Right cardiac atrium (tissue), 5 donors: ENCODE data around the gene YIPF2. TPM values are rescaled to one million over a fixed set of nuclear protein-coding genes. Genes with fewer than 3 reads are reported as not detected.

Experiments
- ATAC-seq, 2 donors: fragments of 200-7000 bp; cut with Tn5 transposase; one replicate each; pipeline versions ENCODE4 v1.8.0 to v1.9.1; 2020; ENCODE audit warnings: moderate library complexity in 2 of 2, mild to moderate bottlenecking in 1 of 2
- DNase-seq, 3 donors: peaks; one replicate each; pipeline ENCODE4 v3.0.0-alpha.2; 2020
- H3K27ac ChIP-seq: one replicate; pipeline ENCODE4 v1.5.1; 2013; ENCODE audit warnings: mild to moderate bottlenecking, low read length, control low read depth, moderate library complexity
- H3K27me3 ChIP-seq: one replicate; pipeline ENCODE4 v1.6.1; 2013; ENCODE audit not compliant: control insufficient read depth, insufficient read depth
- H3K4me1 ChIP-seq: one replicate; pipeline ENCODE4 v1.6.1; 2013; ENCODE audit warnings: low read length; ENCODE audit not compliant: control insufficient read depth, insufficient read depth
- H3K4me3 ChIP-seq: one replicate; pipeline ENCODE4 v1.5.1; 2013; ENCODE audit warnings: low read length, control low read depth
- H3K9me3 ChIP-seq: one replicate; pipeline ENCODE4 v1.6.1; 2013; ENCODE audit warnings: low read length; ENCODE audit not compliant: control insufficient read depth
- WGBS: extraction: QIAGEN DNeasy Blood & Tissue Kit; methylation state at CpG from one replicate; pipeline ENCODE4 v1.1.7; 2013; 5-methylcytosine and 5-hydroxymethylcytosine counted together
- intact Hi-C, 4 donors: fragments of 100-400 bp; cut with DNase I; formaldehyde crosslinking; loops; one replicate each; pipeline versions ENCODE4 v1.11.0 to v1.14.0; 2022 to 2023
- polyA plus RNA-seq: library from polyadenylated mRNA; stranded (reverse); fragments of 200-250 nt; gene quantifications from one replicate; pipeline ENCODE4 v1.2.3, GENCODE V29; 2013
- total RNA-seq, 4 donors: library from RNA; stranded (reverse); fragmentation: NEBNext Ultra II Directional; extraction: Animal tissue kit (Norgen Biotek cat#: 25700); gene quantifications; one replicate each; pipeline ENCODE4 v1.2.1, GENCODE V29; 2021
- donor health status: healthy with polysubstance abuse.
- donor health status: DM: no; HTN: yes; CAD: no.
- donor health status: DM: no; HTN: no; CAD: no.
- donor health status: DM: no; HTN: yes; CAD: no; lungs with severe emphysema.
- donor health status: DM: yes; HTN: yes; CAD: no.

YIPF2 gene
- total and polyA plus RNA-seq, 5 donors = 19.3 to 26.5 (median 24.5) TPM

GRCh38 chr19:10908380-10908960 is 20.0 kb downstream of the YIPF2 start:
- Histone ChIP-seq H3K27ac (no peak overlapping the region), H3K27me3 (no peaks in the 10 kb centered on the region), H3K4me3 (no peak overlapping the region), H3K9me3 (no peaks in the 10 kb centered on the region), H3K4me1 (no peaks in the 10 kb centered on the region)
- ATAC-seq = no peak
- WGBS = 94% methylated on average over 17 of the region's 17 CpGs
- intact Hi-C loops = no loop called here
- DNase-seq = peak in 1 of 3 donors; percentile 28

DNA sequence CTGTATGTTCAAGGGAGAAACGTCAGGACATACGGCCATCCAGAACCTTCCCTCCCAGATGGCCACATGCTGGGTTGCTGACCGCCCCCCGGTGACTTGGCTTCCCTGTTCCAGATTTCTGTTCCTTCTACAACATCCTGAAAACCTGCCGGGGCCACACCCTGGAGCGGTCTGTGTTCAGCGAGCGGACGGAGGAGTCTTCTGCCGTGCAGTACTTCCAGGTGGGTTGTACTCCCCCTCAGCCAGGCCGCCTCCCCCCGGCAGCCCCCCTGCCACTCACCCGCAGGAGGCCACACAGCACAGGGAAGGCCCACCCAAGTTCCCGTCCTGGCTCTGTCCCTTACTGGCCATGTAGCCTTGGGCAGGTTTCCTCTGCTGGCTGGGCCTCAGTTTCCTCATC is 20.5 kb downstream of the YIPF2 start:
- no peaks in the 10 kb centered on the region for H3K4me1 ChIP-seq
- 87% methylated on average over 14 of the region's 14 CpGs for WGBS
- DNase-seq = peak in 1 of 3 donors; percentile 32
- ATAC-seq = no peak
- no peak overlapping the region for H3K27ac ChIP-seq
- H3K27me3 ChIP-seq = no peaks in the 10 kb centered on the region
- no peak overlapping the region for H3K4me3 ChIP-seq
- no peaks in the 10 kb centered on the region for H3K9me3 ChIP-seq
- intact Hi-C loops = no loop called here

- no peaks in the 10 kb centered on the region for H3K9me3 ChIP-seq
- H3K4me3 ChIP-seq = no peak overlapping the region
- peak in 2 of 3 donors; percentile 47 to 67 for DNase-seq
- intact Hi-C loops = no loop called here
- no peak overlapping the region for H3K27ac ChIP-seq
- H3K4me1 ChIP-seq = peaks cover 6% of the 10 kb centered on the region
- H3K27me3 ChIP-seq = no peaks in the 10 kb centered on the region
- 59% methylated on average over 10 of the region's 10 CpGs for WGBS
- peak; percentile 48 to 60 for ATAC-seq
Observed at GRCh38 chr19:10899151-10899653, 29.2 kb downstream of the YIPF2 start.

DNA sequence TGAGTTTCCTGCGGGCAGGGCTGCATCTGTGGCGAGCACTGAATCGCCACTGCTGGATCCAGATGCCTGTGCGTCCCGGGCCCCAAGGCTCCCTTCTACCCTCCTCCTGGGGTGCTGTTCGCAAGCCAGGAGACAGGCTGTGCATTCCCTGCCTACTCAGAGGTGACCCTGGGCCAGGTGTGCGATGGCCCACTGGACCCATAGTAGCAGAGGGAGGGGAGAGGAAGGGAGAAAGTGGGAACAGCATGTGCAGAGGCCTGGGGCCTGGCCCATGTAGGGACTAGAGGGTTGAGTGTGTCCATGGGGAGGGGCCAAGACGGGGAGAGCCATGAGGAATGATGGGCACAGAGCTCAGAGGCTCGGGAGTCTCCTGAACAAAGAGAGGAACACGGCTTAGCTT is 29.8 kb downstream of the YIPF2 start:
- DNase-seq (no peak), ATAC-seq (peak; percentile 12 to 27)
- no peak overlapping the region for H3K27ac ChIP-seq
- H3K4me1 ChIP-seq = peaks cover 6% of the 10 kb centered on the region
- H3K4me3 ChIP-seq = no peak overlapping the region
- no peaks in the 10 kb centered on the region for H3K9me3 ChIP-seq
- no peaks in the 10 kb centered on the region for H3K27me3 ChIP-seq
- WGBS = 72% methylated on average over 10 of the region's 10 CpGs
- intact Hi-C loops = no loop called here

DNA sequence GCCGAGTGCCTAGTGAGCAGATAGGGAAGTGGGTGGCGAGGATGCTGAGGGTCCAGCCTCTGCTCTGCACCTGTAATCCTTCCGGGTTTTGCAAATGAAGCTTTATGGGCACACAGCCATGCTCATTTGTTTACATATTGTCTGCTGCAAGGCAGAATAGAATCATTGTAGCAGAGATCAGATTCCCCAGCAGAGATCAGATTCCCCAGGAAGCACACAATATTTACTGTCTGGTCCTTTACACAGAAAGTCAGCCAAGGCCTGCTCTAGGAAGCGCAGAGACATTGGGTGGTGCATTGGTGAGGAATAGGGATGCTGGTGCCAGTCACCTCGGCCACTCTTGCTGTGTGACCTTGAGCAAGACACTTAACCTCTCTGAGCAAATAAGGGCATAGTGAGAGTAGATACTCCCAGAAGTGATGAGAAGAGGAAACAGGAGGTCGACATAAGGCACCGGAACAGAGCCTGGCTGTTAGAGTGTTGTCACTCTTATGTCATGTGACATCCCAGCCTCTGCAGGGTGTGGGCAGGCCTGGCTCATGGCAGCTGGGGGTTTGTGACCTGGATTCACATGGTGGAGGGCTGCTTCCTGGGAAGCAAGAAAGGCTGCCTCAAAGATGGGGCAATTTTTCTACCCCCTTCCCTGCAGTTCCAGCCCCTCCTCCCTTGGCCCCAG is 31.4 kb downstream of the YIPF2 start:
- DNase-seq (no peak), ATAC-seq (peak in 1 of 2 donors; percentile 12)
- no peaks in the 10 kb centered on the region for H3K9me3 ChIP-seq
- intact Hi-C loops = no loop called here
- H3K4me3 ChIP-seq = no peak overlapping the region
- peaks cover 6% of the 10 kb centered on the region for H3K4me1 ChIP-seq
- WGBS = 60% methylated on average over 7 of the region's 7 CpGs
- no peak overlapping the region for H3K27ac ChIP-seq
- no peaks in the 10 kb centered on the region for H3K27me3 ChIP-seq

DNA sequence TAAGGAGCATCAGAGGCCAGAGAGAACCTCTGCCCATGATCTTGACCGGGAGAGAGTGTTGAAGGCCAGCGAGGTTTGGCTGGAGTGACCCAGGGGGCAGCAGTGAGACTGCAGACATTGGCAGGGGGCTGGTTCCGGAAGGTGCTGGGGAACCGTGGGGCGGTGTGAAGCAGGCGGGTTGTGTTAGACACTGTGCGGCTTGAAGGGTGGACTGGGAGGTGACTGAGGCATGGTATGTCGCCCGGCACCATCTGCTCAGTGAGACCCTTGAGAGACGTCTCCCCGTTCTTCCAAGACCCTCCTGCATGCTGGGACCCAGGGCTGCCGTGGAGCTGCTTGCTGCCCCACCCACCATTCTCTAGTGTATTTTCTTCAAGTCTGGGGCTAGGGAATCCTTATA is 32.5 kb downstream of the YIPF2 start:
- no peak overlapping the region for H3K27ac ChIP-seq
- no peak overlapping the region for H3K4me3 ChIP-seq
- H3K9me3 ChIP-seq = no peaks in the 10 kb centered on the region
- DNase-seq (no peak), ATAC-seq (no peak)
- H3K4me1 ChIP-seq = peaks cover 12% of the 10 kb centered on the region
- intact Hi-C loops = no loop called here
- no peaks in the 10 kb centered on the region for H3K27me3 ChIP-seq
- WGBS = 81% methylated on average over 12 of the region's 12 CpGs

DNA sequence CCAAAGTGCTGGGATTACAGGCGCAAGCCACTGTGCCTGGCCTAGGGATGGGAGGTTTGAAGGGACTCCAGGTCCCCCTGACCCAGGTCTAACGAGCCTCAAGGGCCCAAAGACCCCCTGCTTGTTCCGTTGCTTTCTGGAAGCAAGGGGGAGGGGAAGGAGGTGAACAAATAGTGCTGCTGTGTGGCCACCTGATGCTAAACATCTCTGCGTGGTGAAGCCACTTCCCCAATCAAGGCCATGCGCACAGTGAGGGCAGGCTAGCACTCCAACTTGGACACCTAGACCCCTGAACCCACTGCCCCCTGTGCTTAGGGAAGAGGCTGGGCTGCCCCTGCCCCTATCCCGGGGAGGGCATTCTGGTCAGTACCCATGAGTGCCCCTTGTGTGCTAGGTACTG is 33.1 kb downstream of the YIPF2 start:
- Histone ChIP-seq H3K9me3 (no peaks in the 10 kb centered on the region), H3K4me1 (peaks cover 12% of the 10 kb centered on the region), H3K27ac (no peak overlapping the region), H3K27me3 (no peaks in the 10 kb centered on the region), H3K4me3 (no peak overlapping the region)
- ATAC-seq (no peak), DNase-seq (no peak)
- intact Hi-C loops = no loop called here
- 88% methylated on average over 6 of the region's 6 CpGs for WGBS

DNA sequence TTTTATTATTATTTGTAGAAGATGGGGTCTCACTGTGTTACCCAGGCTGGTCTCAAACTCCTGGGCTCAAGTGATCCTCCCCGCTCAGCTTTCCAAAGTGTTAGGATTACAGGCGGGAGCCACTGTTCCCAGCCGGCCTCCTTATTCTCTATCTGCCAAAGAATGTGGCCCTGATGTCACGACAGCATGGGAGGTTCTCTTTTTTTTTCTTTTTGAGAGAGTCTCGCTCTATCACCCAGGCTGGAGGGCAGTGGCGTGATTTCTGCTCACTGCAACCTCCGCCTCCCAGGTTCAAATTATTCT is 33.6 kb downstream of the YIPF2 start:
- 84% methylated on average over 7 of the region's 7 CpGs for WGBS
- intact Hi-C loops = no loop called here

DNA sequence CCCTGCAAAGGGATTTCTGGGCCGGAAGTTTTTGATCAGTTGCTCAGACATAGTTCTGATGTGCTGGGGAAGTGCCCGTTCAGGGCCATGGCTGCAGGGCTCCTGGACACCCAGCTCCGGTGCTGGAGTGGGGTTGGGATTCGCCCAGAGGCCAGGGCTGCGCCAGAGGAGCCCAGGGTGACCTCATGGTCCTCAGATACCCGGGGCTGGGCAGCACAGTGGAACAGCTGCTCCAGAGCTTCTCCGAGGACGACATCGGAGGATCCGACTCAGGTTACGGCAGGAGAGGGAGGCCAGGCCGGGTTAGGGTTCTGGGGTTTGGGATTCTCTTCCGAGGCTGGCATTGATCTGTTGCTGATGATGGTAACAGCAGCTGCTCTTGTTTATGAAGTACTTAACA is 36.2 kb downstream of the YIPF2 start:
- DNase-seq = no peak

More for the DNA sequence above, 33.6 kb downstream of the YIPF2 start:
- ATAC-seq (no peak), DNase-seq (no peak)
- H3K27ac ChIP-seq = no peak overlapping the region
- no peaks in the 10 kb centered on the region for H3K9me3 ChIP-seq
- peaks cover 12% of the 10 kb centered on the region for H3K4me1 ChIP-seq
- no peak overlapping the region for H3K4me3 ChIP-seq
- H3K27me3 ChIP-seq = no peaks in the 10 kb centered on the region

DNA sequence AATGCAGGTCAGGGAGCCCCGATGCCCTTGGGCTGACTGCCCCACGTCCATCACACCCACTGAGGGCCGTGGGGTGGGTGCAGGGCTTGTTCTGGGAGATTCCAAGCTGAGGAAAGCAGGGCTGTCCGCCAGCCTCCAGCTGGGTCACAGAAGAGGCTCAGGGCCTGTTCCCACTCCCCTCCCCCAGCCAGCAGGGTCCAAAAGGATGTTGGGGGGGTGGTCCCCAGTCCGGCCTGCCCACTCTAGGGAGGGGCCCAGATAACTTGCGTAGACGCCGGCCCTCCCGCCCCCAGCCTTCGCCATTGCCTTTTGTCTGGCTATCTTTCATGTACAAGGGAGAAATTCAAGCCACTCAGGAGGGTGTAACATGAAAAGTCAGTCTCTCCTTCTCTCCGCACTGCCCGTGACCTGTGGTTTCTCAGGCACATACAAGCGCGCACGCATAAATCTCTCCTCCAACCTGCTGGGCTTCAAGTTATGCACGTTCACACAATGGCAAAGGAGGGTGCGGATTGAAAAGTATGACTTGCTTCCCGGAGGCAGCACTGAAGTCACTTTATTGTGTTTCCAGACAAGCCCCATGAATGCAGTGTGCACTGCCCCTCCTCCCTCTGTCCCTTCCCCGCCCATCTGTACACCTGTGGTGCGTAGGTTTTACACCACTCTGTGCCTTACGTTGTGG is 36.9 kb downstream of the YIPF2 start:
- H3K4me1 ChIP-seq = peaks cover 11% of the 10 kb centered on the region
- peak; percentile 45 to 51 for ATAC-seq
- H3K27me3 ChIP-seq = no peaks in the 10 kb centered on the region
- no peaks in the 10 kb centered on the region for H3K9me3 ChIP-seq
- no peak overlapping the region for H3K4me3 ChIP-seq
- peak; percentile 41 to 84 (median 80) for DNase-seq
- H3K27ac ChIP-seq = no peak overlapping the region
- intact Hi-C loops = no loop called here
- WGBS = 49% methylated on average over 21 of the region's 21 CpGs

More for the DNA sequence above, 36.2 kb downstream of the YIPF2 start:
- Histone ChIP-seq H3K4me3 (no peak overlapping the region), H3K27ac (no peak overlapping the region), H3K27me3 (no peaks in the 10 kb centered on the region), H3K9me3 (no peaks in the 10 kb centered on the region), H3K4me1 (peaks cover 12% of the 10 kb centered on the region)
- intact Hi-C loops = no loop called here
- WGBS = 86% methylated on average over 13 of the region's 13 CpGs
- peak in 1 of 2 donors; percentile 9 for ATAC-seq

GRCh38 chr19:10889880-10890279 is 38.6 kb downstream of the YIPF2 start:
- H3K4me3 ChIP-seq = no peak overlapping the region
- 96% methylated on average over 4 of the region's 4 CpGs for WGBS
- peaks cover 6% of the 10 kb centered on the region for H3K4me1 ChIP-seq
- DNase-seq = no peak
- H3K27me3 ChIP-seq = no peaks in the 10 kb centered on the region
- intact Hi-C loops = no loop called here
- H3K27ac ChIP-seq = no peak overlapping the region
- no peak for ATAC-seq
- H3K9me3 ChIP-seq = no peaks in the 10 kb centered on the region
